ENCODE data around the gene CRK.

The CRK gene

DNA sequence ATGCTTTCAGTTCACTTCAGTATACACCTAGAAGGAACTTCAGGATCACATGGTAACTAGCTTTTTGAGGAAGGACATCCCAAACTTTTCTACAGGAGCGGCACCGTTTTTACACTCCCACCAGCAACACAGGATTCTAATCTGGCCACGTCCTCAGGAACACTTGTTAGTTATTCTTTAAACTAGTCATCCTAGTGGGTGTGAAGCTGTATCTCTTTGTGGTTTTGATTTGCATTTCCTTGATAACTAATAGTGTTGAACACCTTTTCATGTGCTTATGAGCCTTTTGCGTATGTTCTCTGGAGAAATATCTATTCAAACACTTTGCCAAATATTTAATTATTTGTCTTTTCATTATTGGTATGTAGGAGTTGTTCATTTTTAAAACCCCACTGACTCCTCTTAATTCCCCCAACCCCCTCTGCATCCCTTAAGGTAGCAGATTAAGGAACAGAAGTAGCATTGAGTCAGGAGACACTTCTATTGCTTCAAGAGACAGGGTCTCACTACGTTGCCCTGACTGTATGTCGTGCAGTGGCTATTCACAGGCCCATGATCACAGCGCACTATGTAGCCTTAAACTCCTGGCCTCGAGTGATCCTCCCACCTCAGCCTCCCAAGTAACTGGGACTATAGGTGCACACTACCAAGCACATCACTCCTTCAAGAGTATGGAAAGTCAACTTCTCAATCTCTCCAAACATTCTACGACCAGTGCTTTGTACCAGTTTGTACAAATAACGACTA is 81.4 kb downstream of the CRK start:
- TF ChIP-seq, protein P1, sequence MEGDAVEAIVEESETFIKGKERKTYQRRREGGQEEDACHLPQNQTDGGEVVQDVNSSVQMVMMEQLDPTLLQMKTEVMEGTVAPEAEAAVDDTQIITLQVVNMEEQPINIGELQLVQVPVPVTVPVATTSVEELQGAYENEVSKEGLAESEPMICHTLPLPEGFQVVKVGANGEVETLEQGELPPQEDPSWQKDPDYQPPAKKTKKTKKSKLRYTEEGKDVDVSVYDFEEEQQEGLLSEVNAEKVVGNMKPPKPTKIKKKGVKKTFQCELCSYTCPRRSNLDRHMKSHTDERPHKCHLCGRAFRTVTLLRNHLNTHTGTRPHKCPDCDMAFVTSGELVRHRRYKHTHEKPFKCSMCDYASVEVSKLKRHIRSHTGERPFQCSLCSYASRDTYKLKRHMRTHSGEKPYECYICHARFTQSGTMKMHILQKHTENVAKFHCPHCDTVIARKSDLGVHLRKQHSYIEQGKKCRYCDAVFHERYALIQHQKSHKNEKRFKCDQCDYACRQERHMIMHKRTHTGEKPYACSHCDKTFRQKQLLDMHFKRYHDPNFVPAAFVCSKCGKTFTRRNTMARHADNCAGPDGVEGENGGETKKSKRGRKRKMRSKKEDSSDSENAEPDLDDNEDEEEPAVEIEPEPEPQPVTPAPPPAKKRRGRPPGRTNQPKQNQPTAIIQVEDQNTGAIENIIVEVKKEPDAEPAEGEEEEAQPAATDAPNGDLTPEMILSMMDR (IDR thresholded peaks at IDR 0.05): no peak

DNA sequence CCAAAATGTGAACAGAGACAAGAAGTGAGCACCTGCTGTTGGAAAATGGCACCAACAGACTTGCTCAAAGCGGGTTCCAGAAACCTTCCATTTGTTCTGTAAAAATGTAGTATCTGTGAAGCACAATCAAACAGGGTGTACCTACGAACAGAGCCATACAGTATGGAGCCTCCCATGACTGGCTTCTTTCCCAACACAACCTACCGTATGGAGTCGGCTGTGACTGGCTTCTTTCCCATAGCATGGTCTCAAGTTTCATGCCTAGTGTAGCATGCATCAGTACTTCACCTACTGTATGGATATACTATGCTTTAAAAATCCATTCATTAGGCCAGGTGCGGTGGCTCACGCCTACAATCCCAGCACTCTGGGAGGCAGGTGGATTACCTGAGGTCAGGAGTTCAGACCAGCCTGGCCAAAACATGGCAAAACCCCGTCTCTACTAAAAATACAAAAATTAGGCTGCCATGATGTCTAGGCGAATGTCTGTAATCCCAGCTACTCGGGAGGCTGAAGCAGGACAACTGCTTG is 82.3 kb downstream of the CRK start:
- TF ChIP-seq, protein P1 (IDR thresholded peaks at IDR 0.05): no peak

DNA sequence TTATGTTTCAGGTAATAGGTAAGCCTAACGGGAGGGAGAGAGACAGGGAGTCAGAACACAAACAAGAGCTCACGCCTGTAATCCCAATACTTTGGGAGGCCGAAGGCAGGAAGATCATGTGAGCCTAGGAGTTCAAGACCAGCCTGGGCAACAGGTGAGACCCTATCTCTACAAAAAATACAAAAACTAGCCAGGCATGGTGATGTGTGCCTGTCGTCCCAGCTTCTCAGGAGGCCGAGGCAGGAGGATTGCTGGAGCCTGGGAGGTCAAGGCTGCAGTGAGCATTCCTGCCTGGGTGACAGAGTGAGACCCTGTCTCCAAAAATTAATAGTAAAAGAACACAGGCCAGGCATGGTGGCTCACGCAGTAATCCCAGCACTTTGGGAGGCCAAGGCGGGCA is 83.4 kb downstream of the CRK start:
- TF ChIP-seq, protein P1 (IDR thresholded peaks at IDR 0.05): no peak

GRCh38 chr17:1371893-1372590 is 84.0 kb downstream of the CRK start:
- TF ChIP-seq, protein P1 (IDR thresholded peaks at IDR 0.05): no peak

Data from LNCAP (cell line).